GM12873 (cell line): Measurements from ENCODE around the gene MEGF6.

Experiments
- TF ChIP-seq, protein P1 (sequence below): IDR thresholded peaks from 2 replicates; pipeline ENCODE4 v1.5.1; 2012; ENCODE audit warnings: low read depth, mild to moderate bottlenecking, moderate library complexity, low read length, control low read depth; ENCODE audit not compliant: insufficient read depth; ENCODE audit errors: missing control alignments

MEGF6 gene

DNA sequence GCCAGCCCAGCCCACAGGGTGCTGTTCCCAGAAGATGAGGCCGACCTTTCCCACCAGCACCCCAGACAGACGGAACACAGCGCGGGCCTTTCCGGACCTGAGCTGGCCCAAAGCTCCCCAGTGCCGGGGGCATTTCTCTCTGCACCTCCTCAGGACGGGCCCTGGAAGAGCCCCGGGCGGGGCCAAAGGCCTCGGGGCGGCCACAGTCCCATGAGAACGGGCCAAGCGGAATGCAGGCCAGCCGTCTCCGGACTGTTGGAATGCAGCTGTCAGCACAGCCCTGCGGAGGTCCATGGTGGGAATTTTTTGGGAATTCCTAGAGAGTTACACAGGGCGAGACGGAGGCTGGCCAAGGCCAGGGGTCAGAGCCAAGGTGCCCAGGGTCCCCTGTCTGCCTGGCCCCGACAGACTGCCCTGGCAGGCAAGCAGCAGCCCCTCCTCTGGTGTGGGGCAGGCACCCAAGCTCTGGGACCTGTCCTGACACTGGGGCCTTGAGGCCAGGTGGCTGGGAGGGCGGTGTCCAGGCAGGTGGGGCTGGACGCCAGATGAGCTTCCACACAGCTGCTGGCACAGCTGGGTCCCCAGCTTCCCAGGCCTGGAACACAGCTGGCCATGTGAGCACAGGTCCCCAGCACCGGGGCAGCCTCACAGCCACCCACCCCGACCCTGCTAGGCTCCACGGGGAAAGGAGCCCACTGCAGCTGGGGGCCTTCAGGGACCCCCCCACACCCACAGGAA lies 63.0 kb downstream of the MEGF6 start:
- TF ChIP-seq, protein P1, sequence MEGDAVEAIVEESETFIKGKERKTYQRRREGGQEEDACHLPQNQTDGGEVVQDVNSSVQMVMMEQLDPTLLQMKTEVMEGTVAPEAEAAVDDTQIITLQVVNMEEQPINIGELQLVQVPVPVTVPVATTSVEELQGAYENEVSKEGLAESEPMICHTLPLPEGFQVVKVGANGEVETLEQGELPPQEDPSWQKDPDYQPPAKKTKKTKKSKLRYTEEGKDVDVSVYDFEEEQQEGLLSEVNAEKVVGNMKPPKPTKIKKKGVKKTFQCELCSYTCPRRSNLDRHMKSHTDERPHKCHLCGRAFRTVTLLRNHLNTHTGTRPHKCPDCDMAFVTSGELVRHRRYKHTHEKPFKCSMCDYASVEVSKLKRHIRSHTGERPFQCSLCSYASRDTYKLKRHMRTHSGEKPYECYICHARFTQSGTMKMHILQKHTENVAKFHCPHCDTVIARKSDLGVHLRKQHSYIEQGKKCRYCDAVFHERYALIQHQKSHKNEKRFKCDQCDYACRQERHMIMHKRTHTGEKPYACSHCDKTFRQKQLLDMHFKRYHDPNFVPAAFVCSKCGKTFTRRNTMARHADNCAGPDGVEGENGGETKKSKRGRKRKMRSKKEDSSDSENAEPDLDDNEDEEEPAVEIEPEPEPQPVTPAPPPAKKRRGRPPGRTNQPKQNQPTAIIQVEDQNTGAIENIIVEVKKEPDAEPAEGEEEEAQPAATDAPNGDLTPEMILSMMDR: no peak

DNA sequence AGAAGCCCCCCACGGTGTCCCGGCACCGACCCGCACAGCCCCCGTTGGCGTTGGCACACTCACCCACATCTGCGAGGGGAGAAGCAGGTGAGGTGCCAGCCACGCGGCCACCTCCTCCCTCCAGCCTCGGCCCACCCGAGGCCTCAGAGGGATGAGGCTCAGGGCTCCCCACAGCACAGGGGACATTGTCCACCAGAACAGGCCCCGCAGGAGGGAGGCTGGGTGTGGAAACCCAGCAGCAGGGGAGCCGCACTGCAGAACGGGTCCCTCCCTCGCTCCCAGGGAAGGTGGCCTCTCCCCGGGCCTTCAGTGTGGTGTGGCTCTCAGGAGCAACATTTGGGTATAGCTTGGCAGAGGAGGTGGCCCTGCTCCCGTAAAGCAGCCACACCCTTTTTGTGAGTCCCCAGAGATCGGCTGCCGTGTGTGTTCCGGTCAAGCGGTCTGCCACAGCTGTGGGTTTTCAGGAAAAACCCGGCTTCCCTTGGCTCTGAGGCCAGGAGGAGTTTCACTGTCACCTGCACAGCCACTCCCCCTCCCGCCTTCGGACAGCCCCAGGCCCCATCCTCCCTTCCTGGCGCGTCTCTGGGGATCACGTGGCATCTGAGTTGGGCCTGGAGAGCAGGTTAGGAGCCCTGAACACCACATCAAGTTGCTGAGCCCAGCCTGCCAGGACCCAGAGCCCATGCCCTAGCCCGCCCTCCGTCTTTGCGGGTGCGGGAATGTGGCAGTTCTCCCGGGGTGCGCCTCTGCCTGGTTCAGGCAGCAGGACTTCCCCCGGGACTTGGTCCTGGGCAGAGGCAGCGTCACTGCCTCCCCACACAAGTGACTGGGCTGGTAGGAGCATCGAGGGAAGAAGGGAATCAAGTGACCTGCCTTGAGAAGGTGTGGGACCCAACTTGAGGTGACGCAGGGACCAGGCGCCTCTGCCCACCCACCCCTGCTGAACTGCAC lies 64.0 kb downstream of the MEGF6 start:
- TF ChIP-seq, protein P1: no peak

DNA sequence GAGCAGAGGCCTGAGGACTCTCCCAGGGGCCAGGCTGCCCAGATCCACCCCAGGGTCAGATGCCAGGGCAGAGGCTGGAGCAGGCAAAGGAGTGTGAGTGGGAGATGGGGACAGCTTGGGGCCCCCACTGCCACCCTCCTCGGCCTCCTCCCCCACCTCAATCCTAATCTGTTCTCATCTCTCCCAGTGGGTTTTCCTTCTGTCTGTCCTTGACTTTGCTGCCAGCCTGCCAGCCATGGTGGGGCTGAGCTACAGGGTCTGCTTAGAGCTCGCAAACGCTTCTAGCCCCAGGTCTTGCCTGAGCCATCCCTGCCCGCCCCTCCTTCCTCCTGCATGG lies 65.3 kb downstream of the MEGF6 start:
- TF ChIP-seq, protein P1: no peak

DNA sequence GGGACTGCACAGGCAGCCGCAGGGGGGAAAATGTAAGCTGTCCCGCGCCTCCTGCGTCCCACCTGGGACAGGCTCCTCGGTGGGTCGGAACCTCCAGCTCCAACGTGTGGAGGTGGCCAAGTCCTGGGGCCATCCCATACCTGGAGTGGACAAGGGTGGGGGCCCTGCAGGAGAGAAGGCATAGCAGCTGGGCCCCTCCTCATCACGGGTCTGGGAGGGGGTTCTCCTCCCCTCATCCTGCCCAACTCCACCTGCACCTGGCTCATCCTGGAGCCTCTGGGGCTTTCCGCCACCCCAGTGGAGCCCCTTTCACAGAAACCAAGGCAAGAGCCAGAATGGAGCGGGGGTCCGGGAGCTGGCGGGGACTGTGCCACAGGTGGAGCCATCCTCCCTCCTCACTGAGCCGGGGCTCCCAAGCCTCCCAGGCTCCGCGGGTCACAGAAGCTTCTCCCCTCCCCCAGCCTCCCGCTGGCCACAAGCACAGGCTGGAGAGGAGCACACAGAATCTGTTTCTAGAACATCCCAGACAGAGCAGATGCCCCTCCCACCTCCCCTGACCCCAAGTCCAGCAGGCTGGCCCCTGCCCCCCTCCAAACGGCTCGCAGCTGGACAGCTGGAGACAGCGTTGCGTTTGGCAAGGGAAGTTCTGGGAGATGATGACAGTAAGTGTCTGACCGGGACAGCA lies 65.8 kb downstream of the MEGF6 start:
- TF ChIP-seq, protein P1: no peak

DNA sequence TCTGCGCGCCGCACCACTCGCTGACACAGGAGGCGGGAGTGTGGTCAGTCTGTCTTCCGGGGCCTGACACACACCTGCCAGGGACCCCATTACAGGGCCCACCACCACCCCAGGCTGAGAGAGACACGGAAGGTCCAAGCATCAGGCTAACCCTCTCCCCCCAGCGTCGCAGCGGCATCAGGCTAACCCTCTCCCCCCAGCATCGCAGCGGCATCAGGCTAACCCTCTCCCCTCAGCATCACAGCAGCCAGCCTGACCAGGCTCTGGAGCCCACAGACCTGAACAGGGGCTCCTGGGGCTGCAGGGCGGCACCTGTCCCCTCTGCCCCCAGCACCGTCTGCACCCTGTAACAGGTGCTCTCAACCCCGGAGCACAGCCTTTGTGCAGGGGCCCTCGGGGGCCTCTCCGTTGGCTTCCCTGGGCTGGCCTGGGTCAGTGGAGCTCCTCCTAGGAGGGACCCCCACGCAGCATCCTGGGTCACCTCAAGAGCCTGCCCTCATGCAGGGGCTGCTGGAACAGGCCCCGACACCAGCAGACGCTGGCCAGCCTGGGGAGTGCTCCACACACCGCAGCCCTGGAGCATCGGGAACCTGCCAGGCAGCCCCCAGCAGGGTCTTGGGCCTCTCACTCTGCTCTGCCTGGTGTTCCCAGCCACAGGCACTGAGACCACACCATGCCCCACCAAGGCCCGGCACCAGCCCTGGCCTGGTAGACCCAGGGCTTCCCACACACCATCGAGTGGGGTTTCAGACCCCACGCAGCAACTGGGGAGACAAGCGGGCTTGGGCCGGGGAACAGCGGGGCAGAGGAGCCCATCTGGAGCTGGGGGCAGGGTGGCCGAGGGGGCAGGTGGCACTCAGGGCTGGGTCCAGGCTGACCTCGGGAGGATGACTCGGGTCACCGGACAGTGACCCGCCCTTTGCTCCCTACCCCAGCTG lies 67.0 kb downstream of the MEGF6 start:
- TF ChIP-seq, protein P1: no peak

DNA sequence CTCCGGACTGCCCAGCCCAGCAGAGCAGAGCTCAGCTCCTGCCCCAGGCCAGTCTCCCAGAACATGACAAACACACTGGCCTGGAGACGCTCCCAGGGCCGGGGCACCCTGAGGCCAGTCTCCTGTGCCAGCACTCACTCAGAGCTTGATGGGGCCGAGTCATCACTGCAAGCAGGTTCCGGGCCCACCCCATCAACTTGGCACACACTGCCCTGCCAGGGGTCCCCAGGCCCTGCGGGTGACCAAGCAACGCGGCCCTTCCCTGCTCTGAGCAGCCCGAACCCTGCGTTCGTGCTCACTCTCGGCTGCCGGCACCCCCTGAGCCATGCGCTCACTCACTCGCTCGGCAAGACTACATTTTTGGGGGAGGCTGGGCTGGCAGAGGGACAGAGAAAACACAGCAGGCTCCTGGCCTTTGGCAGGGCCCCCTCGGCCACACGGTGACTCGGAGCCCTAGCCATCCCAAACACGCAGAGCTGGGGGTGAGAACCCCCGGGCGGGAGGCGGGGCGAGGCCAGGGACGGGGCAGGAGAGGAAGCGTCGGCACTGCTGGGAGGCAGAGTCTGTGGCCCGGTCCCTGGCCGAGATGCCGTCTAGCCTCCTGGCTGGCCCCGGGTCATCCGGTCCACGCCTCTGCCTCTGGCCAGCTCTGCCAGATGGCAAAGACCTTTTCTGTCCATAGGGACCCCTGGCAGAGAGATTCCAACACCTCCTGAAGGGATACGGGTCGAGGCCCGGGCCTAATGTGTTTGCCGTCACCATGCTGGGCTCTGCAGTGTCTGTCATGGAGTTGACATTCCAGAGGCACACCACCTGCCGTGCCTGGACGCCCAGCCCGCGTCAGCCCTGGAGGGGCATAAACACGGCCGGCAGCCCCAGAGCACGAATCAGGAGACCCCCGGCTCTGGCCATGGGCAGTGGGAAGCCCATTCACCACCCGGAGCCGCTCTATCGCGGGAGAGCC lies 68.0 kb downstream of the MEGF6 start:
- TF ChIP-seq, protein P1: no peak
